GM12878 (cell line): Measurements from ENCODE around the gene PGLYRP1. TPM values are rescaled to one million over a fixed set of nuclear protein-coding genes. Genes with fewer than 3 reads are reported as not detected.

Source experiments
- ATAC-seq: fragments of 200-7000 bp; cut with Tn5 transposase; 3 replicates; pipeline ENCODE4 v1.9.1; 2020; ENCODE audit warnings: mild to moderate bottlenecking, moderate library complexity
- BruUV-seq: library from RNA; stranded (reverse); fragments of 400-500 nt; replicated peaks from 2 replicates; lab custom pipeline; 2021; lab: Mats Ljungman, UMichigan
- CTCF ChIA-PET: fragments of 300-600 bp; sonication (Branson Sonifier 250); formaldehyde crosslinking; extraction: SDS; loops from one replicate; lab custom pipeline; 2021; ENCODE audit warnings: inconsistent platforms; lab: Yijun Ruan, JAX
- POLR2A ChIA-PET: fragments of 350-600 bp; formaldehyde crosslinking; extraction: SDS; loops from one replicate; lab custom pipeline; 2021; ENCODE audit warnings: inconsistent platforms; lab: Charles Lee
- RAD21 ChIA-PET: fragments of 300-600 bp; sonication (Branson Sonifier 250); formaldehyde crosslinking; loops from one replicate; lab custom pipeline; 2023; ENCODE audit warnings: antibody characterized with exemption; ENCODE audit not compliant: unreplicated experiment; lab: Charles Lee
- SMC1A ChIA-PET: fragments of 300-600 bp; sonication (Branson Sonifier 250); formaldehyde crosslinking; loops from one replicate; lab custom pipeline; 2023; ENCODE audit not compliant: unreplicated experiment, uncharacterized antibody; lab: Charles Lee
- DNase-seq: peaks from one replicate; pipeline ENCODE4 v3.0.0-alpha.2; 2011; ENCODE audit warnings: low read depth, low spot score
- FAIRE-seq: peaks from 3 replicates; lab custom pipeline; 2011; peaks lifted over from hg19 to GRCh38; lab: Jason Lieb, UNC
- H2AFZ ChIP-seq: 2 replicates; pipeline ENCODE4 v1.6.0; 2011; ENCODE audit warnings: low read depth, low read length, control low read depth; ENCODE audit not compliant: control insufficient read depth
- H3K27ac ChIP-seq: 2 replicates; pipeline ENCODE4 v1.5.1; 2011; ENCODE audit warnings: control low read depth; ENCODE audit not compliant: control insufficient read depth, insufficient read depth
- H3K27me3 ChIP-seq, 2 experiments: replicated peaks in 1 of 2; 2 replicates each; pipeline versions ENCODE4 v1.6.0 to v1.6.1; 2011; ENCODE audit warnings: low read length in 1 of 2; ENCODE audit not compliant: control insufficient read depth in 2 of 2, insufficient read depth in 2 of 2
- H3K36me3 ChIP-seq, 2 experiments: 2 replicates each; pipeline ENCODE4 v1.5.1; 2011; ENCODE audit warnings: low read length in 1 of 2; ENCODE audit not compliant: control insufficient read depth in 2 of 2, insufficient read depth in 2 of 2
- H3K4me1 ChIP-seq: 2 replicates; pipeline ENCODE4 v1.6.1; 2011; ENCODE audit warnings: mild to moderate bottlenecking, low read length, moderate library complexity, mixed read lengths; ENCODE audit not compliant: control insufficient read depth, insufficient read depth
- H3K4me2 ChIP-seq: 2 replicates; pipeline ENCODE4 v1.6.0; 2011; ENCODE audit warnings: control low read depth; ENCODE audit not compliant: control insufficient read depth, insufficient read depth
- H3K4me3 ChIP-seq: fragments of 200-600 bp; sonication (generic); 2 replicates; pipeline ENCODE4 v1.5.1; 2016
- H3K79me2 ChIP-seq: 2 replicates; pipeline ENCODE4 v1.6.0; 2011; ENCODE audit warnings: low read length; ENCODE audit not compliant: control insufficient read depth, insufficient read depth
- H3K9ac ChIP-seq: 2 replicates; pipeline ENCODE4 v1.8.0; 2011; ENCODE audit warnings: low read length, control low read depth, mixed read lengths; ENCODE audit not compliant: control insufficient read depth, insufficient read depth
- H3K9me3 ChIP-seq: replicated peaks from 3 replicates; pipeline ENCODE4 v1.5.1; 2011; ENCODE audit warnings: mild to moderate bottlenecking, low read length; ENCODE audit not compliant: control insufficient read depth, insufficient read depth
- H4K20me1 ChIP-seq: 2 replicates; pipeline ENCODE4 v1.6.0; 2011; ENCODE audit not compliant: control insufficient read depth, insufficient read depth
- BHLHE40 ChIP-seq, 2 experiments: fragments of 450-650 bp in 1 of 2; IDR thresholded peaks; 2 replicates each; pipeline ENCODE4 v1.6.1; 2011 to 2017; ENCODE audit warnings: low read depth in 2 of 2, borderline replicate concordance in 1 of 2, improper control_type of control experiment in 1 of 2, low read length in 1 of 2, mild to moderate bottlenecking in 1 of 2
- CBX3 ChIP-seq: fragments of 200-600 bp; sonication (generic); IDR thresholded peaks from 2 replicates; pipeline ENCODE4 v1.6.1; 2016; ENCODE audit warnings: low read depth, borderline replicate concordance
- EP300 ChIP-seq, 2 experiments: fragments of 150-350 bp in 1 of 2; IDR thresholded peaks; 2 replicates each; pipeline ENCODE4 v1.6.1; 2011 to 2012; ENCODE audit warnings: low read depth in 2 of 2, low read length in 2 of 2, borderline replicate concordance in 1 of 2, improper control_type of control experiment in 1 of 2, inconsistent platforms in 1 of 2; ENCODE audit not compliant: control insufficient read depth in 1 of 2
- GATAD2B ChIP-seq: fragments of 450-650 bp; conservative IDR thresholded peaks from 2 replicates; pipeline ENCODE4 v1.6.1; 2017; ENCODE audit warnings: low read depth, mild to moderate bottlenecking, moderate library complexity
- IKZF1 ChIP-seq: fragments of 450-650 bp; conservative IDR thresholded peaks from 2 replicates; pipeline ENCODE4 v1.6.1; 2017; ENCODE audit warnings: antibody characterized with exemption, mild to moderate bottlenecking
- NFYA ChIP-seq: IDR thresholded peaks from 2 replicates; pipeline ENCODE4 v1.6.1; 2011; ENCODE audit warnings: low read depth, mild to moderate bottlenecking, low read length, improper control_type of control experiment, borderline replicate concordance
- NR2F1 ChIP-seq: fragments of 450-650 bp; conservative IDR thresholded peaks from 2 replicates; pipeline ENCODE4 v1.6.1; 2017; ENCODE audit warnings: mild to moderate bottlenecking
- RELB ChIP-seq: fragments of 450-650 bp; IDR thresholded peaks from 2 replicates; pipeline ENCODE4 v1.6.1; 2017; ENCODE audit warnings: low read depth, mild to moderate bottlenecking, moderate library complexity
- REST ChIP-seq: IDR thresholded peaks from 2 replicates; pipeline ENCODE4 v1.6.1; 2012; ENCODE audit warnings: mild to moderate bottlenecking, low read depth, low read length
- SKIL ChIP-seq: fragments of 450-650 bp; IDR thresholded peaks from 2 replicates; pipeline ENCODE4 v1.6.1; 2017; ENCODE audit warnings: mild to moderate bottlenecking, low read depth, inconsistent platforms; ENCODE audit not compliant: poor library complexity, severe bottlenecking
- ZBTB11 ChIP-seq: fragments of 450-650 bp; formaldehyde crosslinking; IDR thresholded peaks from 2 replicates; pipeline ENCODE4 v1.5.0; 2022; ENCODE audit warnings: mild to moderate bottlenecking, missing genetic modification characterization
- ZNF384 ChIP-seq: IDR thresholded peaks from 2 replicates; pipeline ENCODE4 v1.6.1; 2012; ENCODE audit warnings: low read depth, mild to moderate bottlenecking, low read length, improper control_type of control experiment, borderline replicate concordance
- WGBS: methylation state at CpG from one replicate; pipeline ENCODE4 v1.1.6; 2016; ENCODE audit warnings: low lambda C conversion rate; ENCODE audit not compliant: insufficient replicate concordance, insufficient coverage; ENCODE audit errors: missing lambda C conversion rate; 5-methylcytosine and 5-hydroxymethylcytosine counted together
- in situ Hi-C: fragments of 300-500 bp; cut with MboI; formaldehyde crosslinking; loops from 9 replicates; pipeline ENCODE4 v1.14.3; 2018; ENCODE audit warnings: mixed read lengths
- intact Hi-C: fragments of 100-400 bp; cut with micrococcal nuclease; formaldehyde crosslinking; loops from one replicate; pipeline ENCODE4 v1.14.2; 2022; ENCODE audit not compliant: unreplicated experiment
- polyA plus RNA-seq, 11 experiments: library from polyadenylated mRNA; depleted of rRNA in 4 of 11; unstranded in 6 of 11; stranded (reverse) in 5 of 11; fragments of >200 nt; fragmentation: Nextera tagmentation in 4 of 11; fragmentation: Illumina TruSeq in 1 of 11; extraction: Ambion mirVana in 4 of 11; extraction: Trizol in 1 of 11; gene quantifications; 1 replicate in 1 of 11; 2 replicates in 10 of 11; pipeline versions ENCODE4 v1.2.1 to v1.2.3, GENCODE V29; 2011 to 2016; ENCODE audit warnings: inconsistent platforms in 2 of 11, missing spikeins in 2 of 11, low read depth in 1 of 11
- total RNA-seq, 4 experiments: library from RNA; depleted of rRNA in 3 of 4; stranded (reverse); fragments of >200 nt in 3 of 4; fragmentation: Illumina TruSeq in 1 of 4; extraction: Trizol in 1 of 4; gene quantifications; 2 replicates each; pipeline versions ENCODE4 v1.2.1 to v1.2.3, GENCODE V29; 2013 to 2021

Gene PGLYRP1
- total and polyA plus RNA-seq, 10 of the 15 experiments (the other 5 are each of a cell fraction or from before 2014, with no cell fraction given), result 0.30 TPM; not detected in 9

GRCh38 chr19:46033401-46033800, 10.5 kb upstream of the PGLYRP1 start:
- RAD21 ChIA-PET, result interaction anchor here (0.8 to 1.5 kb wide), 2 partner anchors 231 to 232 kb away, joined by 3 read pairs; no protein-coding TSS in a partner anchor
- CTCF ChIA-PET, result interaction anchor here (0.6 to 2.7 kb wide), 6 partner anchors 18 to 403 kb away, joined by 3 to 14 read pairs (median 3); no protein-coding TSS in a partner anchor
- no peak for FAIRE-seq
- TF ChIP-seq REST (no peak), ZNF384 (no peak), IKZF1 (no peak), GATAD2B (no peak), NFYA (no peak), RELB (no peak), NR2F1 (no peak), BHLHE40 (IDR thresholded peaks at IDR 0.05; ENCODE audit: borderline replicate concordance in 1 of 2, low read depth in 2 of 2, low read length in 1 of 2) (no peak), EP300 (IDR thresholded peaks at IDR 0.05; ENCODE audit: borderline replicate concordance in 1 of 2, control insufficient read depth in 1 of 2, low read depth in 2 of 2, low read length in 2 of 2) (no peak), CBX3 (no peak), ZBTB11 (CRISPR knock-in tag) (no peak), SKIL (no peak)

More at GRCh38 chr19:46033401-46033800, 10.5 kb upstream of the PGLYRP1 start:
- H3K27me3 ChIP-seq, result no peaks in the 10 kb centered on the region
- no peak overlapping the region for H3K9ac ChIP-seq
- no peaks in the 10 kb centered on the region; the same call in 2 of the 3 replicates for H3K9me3 ChIP-seq
- no peaks in the 10 kb centered on the region for H4K20me1 ChIP-seq
- H3K36me3 ChIP-seq, result no peaks in the 10 kb centered on the region
- POLR2A ChIA-PET, result interaction anchor here (0.8 kb wide), 1 partner anchor 170 kb away, joined by 3 read pairs; no protein-coding TSS in a partner anchor
- DNase-seq (no peak), ATAC-seq (no peak)
- H3K4me2 ChIP-seq, result no peak overlapping the region
- no peak overlapping the region for H3K4me3 ChIP-seq
- WGBS, result 71% methylated on average over 10 of the region's 11 CpGs
- H3K27ac ChIP-seq, result no peak overlapping the region
- H2AFZ ChIP-seq, result no peak overlapping the region
- SMC1A ChIA-PET, result interaction anchor here (0.9 kb wide), 1 partner anchor 231 kb away, joined by 3 read pairs; no protein-coding TSS in a partner anchor
- H3K79me2 ChIP-seq, result no peaks in the 10 kb centered on the region
- intact Hi-C loops (no loop called here), in situ Hi-C loops (no loop called here)
- BruUV-seq, result no TSS peak
- no peaks in the 10 kb centered on the region for H3K4me1 ChIP-seq
